ENCODE results near the gene PMPCA.

The PMPCA gene

DNA sequence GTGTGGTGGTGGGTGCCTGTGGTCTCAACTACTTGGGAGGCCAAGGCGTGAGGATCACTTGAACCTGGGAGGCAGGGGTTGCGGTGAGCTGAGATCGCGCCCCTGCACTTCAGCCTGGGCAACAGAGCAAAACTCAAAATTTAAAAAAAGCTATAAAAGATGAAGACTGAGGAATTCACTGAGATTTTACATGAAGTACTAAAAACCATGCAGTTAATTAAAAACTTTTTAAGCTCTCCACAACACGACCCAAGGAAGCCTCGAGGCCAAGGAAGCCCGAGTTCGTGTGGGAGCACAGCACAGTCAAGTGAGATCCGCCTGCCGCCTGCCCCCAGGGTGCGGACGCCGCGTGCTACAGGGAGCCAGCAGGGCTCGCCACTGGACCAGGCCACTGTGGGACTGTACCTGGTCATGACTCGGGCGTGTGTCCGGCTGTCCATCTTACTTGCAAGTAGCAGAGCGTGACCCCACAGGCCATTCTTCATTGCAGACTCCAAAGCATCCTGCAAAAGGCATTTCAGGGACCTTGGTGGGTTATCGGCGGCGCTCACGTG lies 50.4 kb downstream of the PMPCA start:
- DNase-seq = no peak

DNA sequence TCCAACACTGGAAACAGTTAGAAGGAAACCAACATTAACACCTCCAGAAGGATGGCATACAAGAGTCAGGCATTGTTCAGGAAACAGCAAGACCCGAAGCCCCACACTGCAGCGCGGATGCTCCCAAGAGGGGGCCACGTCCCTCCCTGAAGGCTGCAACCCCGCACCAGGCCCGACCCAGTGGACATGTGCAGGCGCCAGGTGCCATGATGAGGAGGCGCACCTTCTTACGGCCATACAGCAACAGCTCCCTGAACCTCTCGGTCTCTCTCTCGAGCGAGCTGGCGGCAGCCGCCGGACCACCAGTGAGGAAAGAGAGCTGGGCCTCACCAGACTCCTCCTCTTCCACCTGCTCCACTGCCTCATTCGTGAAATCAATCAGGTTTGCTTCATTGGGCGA lies 52.2 kb downstream of the PMPCA start:
- no peak for DNase-seq

DNA sequence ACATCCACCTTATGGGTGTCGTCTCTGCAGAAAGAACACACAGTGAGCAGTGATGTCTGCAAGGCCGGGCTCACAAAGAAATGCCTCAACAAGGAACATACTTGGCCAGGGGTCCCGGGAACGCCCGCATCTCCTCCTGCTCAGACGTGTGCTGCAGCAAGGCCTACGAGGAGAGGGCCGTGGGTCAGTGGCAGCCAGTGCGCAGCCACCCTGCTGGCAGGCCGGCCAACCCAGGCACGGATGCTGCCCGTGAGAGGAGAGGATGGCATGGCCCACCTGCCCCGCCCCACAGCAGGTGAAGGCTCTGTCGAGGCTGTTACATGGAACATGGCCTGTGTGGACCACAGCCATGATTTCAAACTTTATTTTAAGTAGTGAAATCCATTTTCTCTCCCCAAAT lies 53.1 kb downstream of the PMPCA start:
- no peak for DNase-seq

DNA sequence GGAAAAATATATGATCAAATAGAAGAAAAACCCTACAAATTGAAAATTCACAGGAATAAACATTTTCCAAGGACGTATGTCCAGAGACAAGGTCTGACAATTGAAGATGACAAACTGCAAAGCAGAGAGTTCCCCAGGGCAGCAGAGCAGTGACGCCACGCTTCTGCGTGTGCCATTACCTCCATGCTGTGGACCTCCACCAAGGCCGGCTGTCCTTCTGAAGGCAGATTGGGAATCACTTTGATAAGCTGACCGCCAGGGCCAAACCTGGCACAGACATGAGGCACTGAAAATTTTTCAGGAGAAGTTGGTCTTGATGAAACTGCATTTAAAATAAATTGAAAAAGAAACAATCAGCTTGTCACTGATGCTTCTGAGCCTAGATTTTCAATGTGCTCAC lies 53.8 kb downstream of the PMPCA start:
- DNase-seq = no peak

DNA sequence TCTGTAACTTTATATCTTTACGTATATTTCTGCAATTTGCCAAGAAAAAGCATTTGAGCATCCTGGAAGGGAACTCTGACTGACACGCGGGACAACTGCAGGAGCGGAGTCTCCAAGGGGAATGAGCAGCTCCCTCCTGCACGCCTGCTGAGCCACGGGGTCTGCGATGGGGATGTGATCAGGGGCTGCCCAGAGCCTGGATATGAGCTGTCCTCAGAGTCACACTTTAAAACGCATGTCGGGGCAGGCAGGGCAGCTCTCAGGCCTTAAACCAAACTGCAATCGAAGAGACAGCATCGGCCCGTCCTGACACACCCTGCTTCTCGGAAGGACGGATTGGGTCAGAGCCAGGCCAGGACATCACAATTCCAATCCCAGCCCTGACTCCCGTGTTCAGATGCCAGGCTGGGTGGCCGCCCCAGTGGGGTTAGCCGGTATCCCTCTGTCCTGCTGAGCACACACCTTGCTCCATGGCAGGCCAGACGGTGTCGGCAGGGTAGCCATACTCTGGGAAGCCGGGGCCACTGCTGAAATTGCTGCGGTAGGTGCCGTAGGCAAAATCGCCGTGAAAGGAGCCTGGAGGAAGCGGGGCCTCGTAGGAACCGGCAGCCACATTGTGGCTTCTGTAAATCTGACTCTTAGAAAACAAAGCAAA lies 55.2 kb downstream of the PMPCA start:
- DNase-seq = no peak

DNA sequence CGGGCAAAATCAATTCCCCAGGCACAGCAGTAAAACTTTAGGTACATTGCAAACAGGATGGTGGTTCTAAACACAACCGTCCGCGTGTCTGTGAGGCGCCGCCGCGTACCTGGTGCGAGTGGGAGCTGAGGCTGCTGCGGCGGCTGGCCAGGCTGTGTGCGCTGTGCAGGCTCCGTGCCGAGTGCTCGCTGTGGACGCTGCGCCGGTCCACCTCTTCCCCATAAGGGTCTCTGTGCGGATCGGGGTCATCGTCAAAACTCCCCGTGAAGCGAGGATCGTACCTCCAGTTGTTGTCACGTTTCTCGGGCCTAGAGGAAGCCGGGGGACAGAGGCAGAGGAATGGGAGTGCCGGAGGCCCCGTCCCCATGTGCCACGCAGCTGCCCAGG lies 55.7 kb downstream of the PMPCA start:
- DNase-seq = no peak

DNA sequence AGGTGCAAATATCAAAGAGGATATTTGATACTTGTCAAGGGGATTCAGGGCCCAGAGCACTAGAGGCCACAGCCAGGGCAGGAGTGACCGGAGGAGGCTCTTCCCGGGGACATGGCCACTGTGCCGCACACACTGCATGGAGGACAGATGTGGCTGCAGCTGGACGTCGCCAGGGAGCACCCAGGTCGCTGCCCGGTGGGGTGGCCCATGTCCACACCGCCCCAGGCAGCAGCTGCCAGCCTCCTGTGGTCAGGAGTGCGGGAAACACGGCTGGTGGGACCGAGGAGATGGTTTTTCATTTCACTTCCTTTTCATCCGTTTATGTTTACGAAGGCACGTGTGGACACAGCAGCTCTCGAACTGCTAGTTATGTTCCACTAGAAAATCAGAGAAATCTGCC lies 57.3 kb downstream of the PMPCA start:
- no peak for DNase-seq

DNA sequence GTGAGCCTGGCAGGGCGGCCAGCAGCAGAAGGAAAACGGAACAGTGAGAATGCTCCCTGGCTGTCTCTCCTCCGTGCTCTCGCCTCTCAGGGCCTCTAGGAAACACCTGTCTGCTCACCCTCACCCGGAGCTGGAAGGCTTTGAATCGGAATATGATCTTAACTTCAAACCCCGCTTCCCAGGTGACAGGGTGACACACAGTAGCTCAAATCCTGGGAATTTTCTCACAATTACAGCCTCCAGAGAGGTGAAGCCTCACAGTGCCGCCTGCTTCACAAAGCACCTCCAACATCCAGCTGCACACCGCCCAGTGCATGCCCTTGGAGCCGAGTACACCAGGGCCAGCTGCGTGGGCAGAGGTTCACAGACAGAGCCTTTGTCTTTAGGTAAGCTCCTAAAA lies 59.9 kb downstream of the PMPCA start:
- no peak for DNase-seq

DNA sequence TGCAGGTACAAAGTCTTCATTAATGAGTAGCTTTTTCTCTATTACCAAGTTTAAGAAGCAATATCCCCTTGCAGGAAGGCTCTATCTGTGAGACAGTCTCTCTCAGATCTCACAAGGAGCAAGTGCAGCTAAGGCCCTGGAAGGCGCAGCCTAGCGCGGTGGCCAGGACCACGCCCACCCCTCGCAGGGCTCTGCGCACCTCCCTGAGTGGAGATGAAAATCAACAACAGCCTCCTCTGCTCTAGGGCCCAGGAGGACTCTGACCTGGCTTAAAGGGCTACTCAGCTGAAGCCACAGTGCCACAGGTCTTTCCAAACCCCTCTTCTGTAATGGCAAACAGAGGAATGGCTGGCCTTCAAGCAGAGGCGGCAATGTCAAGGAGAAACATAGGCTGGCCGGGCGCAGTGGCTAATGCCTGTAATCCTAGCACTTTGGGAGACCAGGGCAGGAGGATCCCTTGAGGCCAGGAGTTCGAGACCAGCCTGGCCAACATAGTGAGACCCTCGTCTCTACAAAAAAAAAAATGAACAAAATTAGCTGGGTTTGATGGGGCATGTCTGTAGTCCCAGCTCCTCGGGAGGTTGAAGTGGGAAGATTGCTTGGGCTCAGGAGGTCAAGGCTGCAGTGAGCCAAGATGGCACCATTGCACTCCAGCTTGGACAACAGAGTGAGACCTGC lies 60.5 kb downstream of the PMPCA start:
- DNase-seq = no peak

DNA sequence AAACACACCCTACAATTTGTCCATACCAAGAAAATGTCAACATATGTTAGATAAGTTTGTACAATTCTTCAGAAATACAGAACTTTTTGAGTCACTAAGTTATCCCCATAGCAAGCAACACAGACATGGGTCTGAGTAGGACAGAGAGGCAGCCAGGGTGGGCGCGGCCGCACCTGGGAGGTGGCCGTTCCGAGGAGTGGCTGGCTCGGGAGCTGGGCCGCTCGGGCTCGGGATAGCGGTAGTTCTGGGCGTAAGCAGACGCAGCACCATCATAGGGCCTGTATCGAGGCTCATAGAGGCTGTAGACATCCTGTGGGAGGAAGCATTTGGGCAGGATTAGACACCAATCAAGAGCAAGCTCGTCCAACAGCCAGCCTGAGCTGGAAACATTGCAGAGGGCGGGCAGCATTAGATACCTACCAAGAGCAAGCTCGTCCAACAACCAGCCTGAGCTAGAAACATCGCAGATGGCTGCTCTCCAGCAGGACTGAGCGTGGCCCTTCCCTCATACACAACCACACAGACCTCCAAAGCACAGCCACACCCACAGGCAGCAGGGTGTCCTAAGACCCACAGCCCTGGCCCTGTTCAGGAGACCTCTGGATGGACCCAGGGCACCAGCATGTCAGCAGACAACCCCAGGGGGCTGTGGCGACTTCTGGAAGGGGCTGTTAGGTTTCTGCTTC lies 61.5 kb downstream of the PMPCA start:
- DNase-seq = no peak

DNA sequence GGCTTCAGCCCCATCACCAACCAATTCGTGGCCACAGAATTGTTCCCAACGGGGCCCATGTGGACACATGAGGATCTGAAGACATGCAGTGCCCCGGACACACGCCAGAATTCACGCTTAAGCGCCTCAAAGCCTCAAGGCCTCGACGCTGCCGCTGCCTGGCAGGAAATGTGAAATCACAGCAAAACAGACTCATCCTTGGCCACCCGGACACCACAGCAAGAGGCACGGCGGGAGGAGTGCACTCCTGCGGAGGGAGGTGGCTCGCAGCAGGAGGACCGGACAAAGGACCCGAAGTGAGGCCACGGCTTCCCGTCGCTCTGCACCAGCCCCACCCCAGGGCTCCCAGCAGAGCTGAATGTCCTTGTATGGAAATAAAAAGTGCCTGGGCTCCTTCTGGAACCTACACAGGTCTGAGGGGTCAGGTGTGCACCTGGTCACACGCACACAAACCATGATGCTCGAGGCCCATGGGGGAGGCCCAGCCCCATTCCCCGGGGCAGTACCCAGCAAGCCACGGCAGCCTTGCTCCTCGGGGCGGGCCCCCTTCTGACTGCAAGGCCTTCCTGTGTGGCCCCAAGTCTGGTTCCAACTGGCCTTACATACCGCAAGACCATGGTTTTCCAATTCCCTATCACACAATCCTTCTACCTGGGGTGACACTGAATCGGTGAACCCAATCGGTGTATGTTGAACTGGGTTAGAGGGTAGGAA lies 62.3 kb downstream of the PMPCA start:
- no peak for DNase-seq

DNA sequence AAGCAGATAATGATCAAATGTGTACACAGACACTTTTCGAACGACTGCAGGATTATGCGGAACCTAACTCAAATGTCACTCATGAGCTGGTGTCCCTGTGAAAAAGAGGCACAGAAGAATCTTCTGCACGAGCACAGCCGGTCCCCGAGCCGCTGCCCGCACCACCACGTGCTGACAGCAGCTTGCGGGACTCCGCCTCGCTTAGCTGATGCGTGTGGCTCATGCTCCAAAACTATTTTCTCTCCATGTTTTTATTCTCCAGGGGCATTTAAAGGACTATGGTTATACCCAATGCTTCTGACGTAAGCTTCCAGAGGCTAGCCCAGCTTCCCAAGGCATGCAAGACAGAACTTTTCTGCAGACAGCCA lies 62.9 kb downstream of the PMPCA start:
- DNase-seq = no peak
